NCI-H2081 treated with DMSO at 0.1 percent for 48 hours (cell line): ENCODE measurements around the gene DNAJB8.

ENCODE experiments used
- DNase-seq: peaks from one replicate; lab custom pipeline; 2025; lab: John Stamatoyannopoulos, UW

DNAJB8 gene

DNA sequence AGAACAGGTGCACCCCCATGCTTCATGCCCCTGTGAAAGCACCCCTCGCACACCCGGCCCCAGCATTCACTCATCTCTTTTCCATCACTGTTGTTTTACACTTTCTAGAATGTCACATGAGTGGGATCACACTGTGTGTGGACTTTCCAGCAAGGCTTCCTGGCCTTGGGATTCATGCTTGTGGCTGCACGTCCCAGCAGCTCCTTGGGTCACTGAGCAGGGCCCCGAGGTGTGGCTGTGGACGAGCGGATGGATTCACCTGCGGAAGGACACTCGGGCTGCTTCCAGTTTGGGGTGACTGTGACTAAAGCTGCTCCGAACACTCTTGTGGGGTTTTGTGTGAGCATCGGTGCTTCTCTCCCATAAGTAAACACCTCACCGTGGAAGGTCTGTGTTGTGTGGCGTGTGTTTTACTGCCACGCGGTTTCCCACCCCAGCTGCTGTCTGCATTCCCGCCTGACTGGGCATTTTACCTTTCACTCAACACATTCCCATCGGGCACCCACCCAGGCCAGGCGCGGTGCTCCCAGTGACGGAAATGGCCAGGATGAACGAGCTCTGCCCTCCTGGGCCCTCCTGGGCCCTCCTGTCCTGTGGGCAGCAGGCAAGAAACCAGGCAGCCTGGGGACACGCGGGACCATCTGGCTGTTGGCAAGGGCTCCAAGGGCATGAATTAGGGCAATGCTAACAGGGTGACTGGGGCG is 41.4 kb downstream of the DNAJB8 start:
- DNase-seq: no peak

DNA sequence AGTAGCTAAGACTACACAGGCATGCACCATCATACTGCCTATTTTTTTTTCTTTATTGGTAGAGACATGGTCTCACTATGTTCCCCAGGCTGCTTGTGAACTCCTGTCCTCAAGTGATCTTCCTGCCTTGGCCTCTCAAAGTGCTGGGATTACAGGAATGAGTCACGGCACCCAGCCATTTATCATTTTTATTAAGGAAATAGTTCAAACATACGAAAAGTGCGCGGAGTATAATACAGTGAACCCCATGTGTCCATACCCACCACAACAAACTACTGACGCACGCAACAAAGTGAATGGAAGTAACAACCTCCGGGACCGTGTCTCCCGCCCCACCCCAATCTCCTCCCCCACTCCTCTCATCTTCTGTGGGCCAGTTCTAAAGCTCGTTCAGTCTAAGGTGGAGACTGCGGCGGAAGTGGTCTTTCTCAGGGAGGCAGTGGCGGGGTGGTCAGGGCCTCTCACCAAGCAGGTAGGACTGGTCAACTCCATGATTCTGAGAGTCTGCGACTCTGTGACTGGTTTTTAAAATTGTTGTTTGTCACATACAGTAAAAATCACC is 42.1 kb downstream of the DNAJB8 start:
- DNase-seq: no peak

DNA sequence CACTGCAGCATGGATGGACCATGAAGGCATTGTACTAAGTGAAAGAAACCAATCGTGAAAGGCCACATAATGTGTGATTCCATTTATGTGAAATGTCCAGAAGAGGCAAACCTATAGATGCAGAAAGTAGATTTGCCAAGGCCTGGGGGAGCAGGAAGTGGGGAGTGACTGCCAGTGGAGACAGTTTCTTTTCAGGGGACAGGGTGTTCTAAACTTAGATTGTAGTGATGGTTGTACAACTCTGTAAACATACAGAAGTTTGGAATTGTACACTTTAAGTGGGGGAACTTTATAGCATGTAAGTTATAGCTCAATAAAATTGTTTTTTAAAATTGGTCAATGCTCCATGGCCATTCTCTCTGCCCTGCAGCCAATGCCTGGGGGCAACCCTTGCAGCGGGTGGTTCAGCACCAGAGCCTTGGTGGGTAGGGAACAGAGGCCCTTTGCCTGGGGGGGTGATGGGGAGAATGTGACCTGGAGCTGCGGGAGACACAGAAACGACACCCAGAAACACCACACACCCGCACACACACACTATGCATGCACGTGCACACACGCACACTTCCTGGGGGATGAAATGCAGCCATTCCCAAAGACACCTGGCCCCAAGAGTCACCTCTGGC is 43.1 kb downstream of the DNAJB8 start:
- DNase-seq: no peak

DNA sequence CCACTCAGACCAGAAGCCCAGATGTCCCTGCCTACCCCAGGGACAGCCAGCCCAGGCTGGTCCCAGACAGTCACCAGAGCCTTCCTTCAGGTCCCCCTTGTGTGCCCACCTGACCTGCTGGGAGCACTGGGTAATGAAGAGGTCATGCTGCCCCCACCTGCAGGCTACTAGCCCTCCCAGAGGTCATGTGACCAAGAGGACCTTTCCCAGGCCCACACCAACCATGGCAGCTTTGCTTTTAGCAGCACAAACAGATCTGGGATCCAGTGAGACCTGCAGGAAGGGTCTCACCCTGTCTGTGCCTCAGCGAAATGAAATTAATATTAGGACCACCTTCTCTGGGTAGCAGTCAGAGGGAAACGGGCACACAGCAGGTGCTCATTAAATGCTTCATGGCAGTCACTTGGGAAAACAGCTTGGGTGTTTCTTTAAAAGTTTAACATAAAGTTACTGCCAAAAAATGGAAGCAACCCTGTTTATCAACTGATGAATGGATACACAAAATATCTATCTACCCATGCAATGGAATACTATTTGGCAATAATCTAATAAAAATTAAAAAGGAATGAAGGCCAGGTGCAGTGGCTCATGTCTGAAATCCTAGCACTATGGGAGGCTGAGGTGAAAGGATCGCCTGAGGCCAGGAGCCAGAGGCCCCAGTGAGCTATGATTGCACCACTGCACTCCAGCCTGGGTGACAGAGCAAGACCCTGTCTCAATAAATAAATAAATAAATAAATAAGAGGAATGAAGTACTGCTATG is 43.7 kb downstream of the DNAJB8 start:
- no peak for DNase-seq

DNA sequence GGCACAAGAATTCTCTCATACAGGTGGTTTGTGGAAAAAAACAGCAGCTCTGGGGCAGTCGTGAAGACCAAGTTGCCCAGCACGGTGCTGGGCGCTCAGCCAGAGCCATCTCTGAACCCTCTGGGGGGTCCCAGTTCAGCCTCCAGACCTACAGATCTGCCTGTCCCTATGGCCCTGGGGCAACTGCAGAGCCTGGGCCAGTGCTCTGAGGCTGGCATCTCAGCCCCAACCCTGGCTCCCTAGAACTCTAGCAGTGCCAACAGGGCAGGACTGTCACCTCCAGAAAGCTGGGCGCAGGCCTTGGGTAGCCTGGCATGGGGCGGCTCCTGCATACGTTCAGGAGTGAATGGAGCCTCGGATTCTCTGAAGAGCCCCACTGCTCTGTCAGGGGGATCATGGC is 44.7 kb downstream of the DNAJB8 start:
- no peak for DNase-seq

DNA sequence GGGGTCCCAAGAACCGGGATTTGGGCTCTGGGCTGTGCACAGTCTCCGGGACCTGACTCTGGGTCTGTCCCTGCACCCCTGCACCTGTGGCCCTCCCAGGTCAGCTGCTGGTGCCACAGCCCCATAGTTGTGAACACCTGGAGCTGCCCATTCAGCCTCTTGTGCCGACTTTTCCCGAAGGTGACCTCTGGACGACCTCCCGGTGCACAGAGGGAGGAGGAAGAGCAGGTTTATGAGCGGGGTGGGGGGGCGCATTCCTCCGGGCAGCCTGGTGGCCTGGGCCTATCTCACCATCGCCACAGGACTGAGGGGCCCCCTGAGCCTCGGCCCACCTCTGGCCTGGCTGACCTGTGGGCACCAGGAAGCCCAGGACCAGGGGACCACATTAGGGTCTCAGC is 45.3 kb downstream of the DNAJB8 start:
- DNase-seq: no peak

DNA sequence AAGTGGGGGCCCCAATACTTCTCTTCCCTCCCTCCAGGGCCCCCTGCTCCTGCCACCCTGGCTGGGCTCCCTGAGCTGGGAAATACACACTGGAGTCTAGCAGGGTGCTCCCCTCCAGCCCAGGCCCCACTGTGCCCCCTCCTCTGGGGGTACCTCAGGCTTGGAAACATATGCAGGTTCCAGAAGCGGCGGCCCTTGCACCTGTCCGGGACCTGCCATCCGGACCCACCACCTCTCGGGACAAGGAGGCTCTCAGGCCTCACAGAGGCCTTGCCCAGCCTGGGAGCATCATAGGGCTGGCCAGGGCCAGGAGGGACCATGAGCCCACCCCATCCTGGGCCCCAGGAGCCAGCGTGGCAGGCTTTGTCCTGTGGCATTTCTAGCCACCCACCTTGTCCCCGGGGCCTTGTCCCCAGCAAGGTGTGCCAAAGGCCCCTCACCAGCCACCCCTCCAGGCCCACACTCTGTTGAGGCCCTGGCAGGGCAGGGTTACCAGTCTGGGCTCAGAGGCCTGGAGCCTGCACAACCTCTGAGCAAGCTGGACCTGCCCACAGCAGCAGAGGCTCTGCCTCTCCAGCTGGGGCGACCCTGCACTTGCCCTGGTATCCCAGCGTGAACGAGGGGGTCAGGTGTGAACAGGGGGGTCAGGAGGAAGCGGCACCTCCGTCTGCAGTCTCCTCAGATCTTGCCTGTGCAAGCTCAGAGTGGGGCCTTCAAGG is 45.8 kb downstream of the DNAJB8 start:
- DNase-seq: no peak

DNA sequence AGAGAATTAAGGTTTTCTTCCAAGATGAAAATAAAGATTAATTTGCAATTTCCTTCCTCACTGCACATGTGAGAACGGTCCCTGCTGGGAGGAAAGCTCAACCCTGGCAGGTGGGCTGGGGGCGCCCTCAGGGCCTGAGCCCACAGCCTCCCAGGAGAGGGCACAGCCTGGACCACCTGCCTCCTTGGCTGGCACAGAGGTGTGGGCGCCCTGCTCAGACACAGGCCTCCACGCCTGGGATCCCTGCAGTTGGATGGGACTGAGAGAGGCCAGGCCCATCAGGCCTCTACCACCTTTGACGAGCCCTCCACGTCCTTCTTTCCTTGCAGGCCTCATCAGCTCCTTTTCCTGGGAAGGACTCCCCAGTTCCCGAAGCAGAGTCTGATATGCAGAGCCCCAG is 46.4 kb downstream of the DNAJB8 start:
- no peak for DNase-seq

DNA sequence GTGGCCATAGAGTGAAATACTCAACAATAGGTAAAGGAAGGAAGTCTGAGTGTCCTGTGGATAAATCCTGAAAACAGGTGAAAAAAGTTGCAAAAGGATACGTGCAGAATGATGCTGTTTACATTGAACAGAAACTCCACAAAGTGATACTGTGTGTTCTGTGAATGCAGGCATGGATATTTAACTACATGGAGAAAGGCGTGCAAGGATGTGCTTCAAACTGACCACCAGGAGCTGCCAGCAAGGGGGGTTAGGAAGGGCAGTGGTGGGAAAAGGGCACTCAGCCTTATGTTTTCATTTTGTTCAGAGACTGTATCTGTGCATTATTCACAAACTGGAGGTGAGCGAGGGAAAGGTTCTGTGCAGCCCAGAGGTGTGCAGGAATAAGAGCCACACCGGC is 47.4 kb downstream of the DNAJB8 start:
- no peak for DNase-seq

DNA sequence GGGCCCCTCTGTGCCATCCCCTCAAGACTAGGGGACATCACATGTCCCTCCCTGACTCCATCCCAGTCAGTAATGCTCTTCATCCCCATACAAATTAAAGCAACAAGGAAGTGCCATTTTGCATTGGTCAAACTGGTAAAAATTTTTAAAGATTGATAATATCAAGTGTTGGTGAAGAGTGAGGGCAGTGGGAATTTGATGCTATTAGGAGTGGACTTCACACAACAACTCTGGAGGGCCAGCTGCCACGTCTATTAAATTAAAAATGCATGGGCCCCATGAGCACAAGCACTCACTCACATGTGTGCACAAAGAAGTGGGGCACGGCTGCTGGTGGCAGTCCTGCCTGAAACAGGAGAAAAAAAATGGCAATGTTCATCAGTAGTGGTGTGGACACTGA is 47.8 kb downstream of the DNAJB8 start:
- DNase-seq: no peak

DNA sequence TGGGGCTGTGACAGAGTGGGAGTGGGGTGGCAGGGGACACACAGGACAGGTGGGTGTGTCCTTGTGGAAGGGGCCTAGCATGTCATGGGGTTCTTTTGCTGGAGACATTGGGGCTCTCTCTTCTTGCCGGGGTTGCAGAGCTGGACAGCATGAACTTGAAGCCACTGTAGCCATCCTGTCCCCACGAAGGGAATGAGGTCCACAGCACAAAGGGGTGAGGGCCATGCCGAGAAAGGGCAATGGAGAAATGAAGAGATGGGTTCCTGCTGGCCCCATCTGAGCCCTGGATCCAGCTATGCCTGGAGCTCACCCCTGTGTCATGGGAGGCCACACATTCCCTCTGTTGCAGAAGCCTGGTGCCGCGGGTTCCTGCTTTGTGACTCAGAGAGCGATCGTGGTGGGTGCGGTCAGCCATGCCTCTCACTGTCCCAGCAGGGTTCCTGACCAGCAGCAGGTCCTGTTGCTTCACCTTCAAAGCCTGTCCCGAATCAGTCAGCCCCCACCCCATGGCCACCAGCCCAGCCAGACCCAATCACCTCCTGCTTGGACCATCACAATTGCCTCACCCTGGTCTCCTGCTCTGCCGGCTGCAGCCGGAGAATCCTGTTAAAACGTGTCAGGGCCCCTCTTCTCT is 50.0 kb downstream of the DNAJB8 start:
- no peak for DNase-seq

DNA sequence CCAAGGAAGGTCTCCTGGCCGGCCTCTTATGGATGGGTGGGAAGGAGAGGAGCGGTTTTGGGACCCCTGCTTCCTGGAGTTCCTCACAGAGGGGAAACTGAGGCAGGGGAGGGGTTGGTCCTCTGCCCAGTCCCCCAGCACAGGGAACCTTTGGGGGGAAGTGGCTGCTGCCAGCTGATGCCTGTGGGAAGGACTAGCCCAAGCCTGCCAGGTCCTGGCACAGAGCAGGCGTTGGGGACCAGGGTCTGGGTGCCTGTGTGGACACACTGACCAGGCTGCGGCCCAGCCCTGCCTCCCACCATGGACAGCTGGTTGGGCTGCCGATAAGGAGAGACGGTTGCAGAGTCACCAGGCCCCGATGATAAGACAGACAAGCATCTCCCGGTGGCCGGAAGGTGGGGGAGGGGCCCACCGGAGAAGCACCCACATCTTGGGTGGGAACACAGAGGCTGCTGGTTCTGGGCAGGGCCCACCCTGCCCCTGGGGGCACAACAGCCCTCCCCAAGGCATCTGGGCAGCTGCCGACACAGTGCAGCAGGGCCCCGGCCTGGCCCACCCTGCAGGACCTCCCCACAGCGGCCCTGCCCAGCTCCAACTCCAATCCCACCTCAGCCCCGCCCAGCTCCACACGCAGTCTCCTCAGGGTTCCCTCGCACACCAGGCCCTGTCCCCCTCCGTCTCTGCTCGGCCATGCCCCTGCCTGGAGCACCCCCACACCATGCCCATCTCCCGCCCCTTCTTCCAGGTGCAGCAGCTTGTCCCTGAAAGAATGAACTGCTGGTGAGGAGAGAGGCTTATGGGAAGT is 50.7 kb downstream of the DNAJB8 start:
- no peak for DNase-seq

DNA sequence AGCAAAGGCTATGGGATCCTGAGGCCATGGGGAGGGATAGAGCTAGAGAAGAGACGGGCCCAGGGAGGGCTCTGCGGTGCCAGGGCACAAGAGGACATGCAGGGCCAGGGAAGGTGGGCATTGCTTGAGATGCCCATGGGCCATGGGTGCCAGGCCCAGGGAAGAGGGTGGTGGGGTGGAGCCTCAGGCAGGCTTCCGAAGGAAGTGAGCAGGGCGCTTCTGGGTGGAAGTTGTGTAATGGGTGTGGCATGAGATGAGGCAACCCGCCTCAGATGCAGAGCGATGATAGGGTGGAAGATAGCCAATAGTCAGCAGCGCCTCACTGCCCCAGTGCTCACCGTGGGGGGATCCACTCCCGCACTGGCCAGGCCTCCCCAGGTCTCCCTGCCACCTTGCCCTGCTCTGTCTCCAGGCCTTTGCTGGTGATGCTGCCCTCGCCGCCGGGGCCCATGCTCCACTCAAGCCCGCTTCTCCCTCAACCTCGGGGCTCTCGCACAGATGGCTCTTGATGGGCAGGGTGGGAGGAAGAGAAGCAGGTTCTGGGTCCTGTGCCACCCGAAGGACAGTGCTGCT is 51.4 kb downstream of the DNAJB8 start:
- DNase-seq: no peak

DNA sequence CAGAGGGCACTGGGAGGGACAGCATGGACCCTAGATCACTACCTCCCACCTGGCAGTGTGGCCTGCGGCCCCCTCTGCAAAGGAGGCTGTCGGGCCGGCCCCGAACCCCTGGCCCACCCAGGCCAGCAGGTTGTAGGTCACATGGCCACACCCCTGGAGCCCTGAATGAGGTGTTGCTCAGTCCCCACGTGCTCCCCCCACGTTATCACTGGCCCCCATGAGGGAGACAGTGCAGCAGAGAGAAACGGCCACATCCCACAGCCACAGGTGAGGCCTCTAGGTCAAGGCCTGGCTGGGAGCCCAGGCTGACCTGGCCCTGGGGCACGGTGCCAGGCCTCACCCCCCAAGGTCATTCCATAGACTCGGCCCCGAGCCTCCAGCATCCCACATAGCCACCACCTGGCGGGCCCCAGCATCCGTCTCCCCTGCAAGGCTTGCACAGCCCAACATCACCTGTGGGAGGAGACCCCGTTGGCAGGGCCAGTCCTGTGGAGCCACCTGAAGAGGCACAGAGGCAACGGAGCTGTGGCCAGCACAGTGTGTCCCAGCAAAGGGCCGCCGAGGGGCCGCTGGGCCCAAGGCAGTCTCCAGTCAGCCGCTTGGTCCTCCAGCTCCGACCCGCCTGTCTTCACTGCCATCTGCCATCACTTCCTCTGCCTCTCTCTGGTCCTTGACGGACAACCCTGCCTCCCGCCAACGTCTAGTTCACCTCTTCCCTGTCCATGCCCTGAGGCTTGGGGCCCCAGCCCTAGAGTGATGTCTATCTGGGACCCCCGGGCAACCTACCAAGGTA is 53.1 kb downstream of the DNAJB8 start:
- no peak for DNase-seq

DNA sequence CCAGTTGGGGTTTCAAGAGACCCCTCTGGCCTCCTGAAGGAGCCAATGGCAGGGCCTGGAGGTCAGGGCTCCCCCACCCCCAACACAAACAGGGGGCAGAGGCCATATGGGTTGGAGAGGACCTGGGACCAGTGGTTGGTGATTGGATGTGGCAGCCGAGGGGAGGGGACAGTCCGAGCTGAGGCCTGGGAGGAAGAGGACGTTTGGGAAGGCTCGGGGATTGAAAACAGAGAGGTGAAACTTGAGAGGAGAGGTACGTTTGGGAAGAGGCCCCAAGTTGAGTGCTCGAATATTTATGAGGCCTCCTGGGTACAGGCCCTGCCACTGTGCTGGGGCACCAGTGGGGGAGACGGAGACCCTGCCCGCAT is 53.7 kb downstream of the DNAJB8 start:
- no peak for DNase-seq
